Stimulated activated CD4-positive, alpha-beta T cell treated with anti-CD3 and anti-CD28 coated beads, Interleukin-15, amount 100 ng/mL, for 24 hours (primary cell): Measurements from ENCODE around the gene PPP1R37.
A peak's percentile ranks its signal among the peaks of the same experiment; 100 is the strongest.
"Not testable (repeated sequence)": the region's sequence is repeated elsewhere in the genome, so short reads cannot be mapped to it uniquely, and the experiment has no call there.

Experiments
- DNase-seq: peaks from one replicate; pipeline ENCODE4 v3.0.0-alpha.2; 2020

Gene PPP1R37

DNA sequence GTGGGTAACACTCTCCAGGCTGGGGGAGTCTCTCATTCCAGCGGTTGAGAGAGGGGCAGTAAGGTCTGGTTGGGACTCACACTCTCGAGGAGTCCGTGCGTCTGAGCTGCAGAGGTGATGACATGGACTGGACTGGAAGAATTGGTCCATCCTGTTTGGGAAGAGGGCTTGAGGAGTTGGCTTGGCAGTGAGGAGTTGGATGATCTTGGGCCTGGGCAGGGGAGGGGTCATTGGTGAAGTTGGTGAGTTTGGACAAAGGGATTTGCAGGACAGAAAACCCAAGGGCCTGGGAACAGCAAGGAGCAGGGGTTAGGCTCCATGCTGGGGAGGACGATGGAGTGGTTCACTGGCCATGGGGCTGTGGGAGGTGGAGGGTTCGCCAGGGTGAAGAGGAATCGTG is 3.7 kb downstream of the PPP1R37 start:
- DNase-seq, result no peak

DNA sequence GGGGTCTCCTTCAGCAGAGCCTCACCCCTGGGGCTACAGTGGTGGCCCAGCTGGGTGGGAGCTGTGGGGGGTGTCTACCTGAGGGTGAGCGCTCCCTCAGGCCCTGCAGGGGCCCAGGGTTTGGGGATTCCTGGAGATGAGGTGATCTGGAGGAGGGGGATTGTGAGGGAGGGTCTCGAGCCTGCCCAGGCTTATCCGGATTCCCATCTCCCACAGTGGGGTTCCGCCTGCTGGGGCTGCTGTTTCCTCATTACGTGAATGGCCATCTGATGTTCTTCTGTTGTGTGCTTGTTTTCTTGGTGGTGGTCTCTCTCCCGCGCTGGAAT is 4.4 kb downstream of the PPP1R37 start:
- DNase-seq, result no peak

GRCh38 chr19:45097776-45098520 is 5.0 kb downstream of the PPP1R37 start:
- no peak for DNase-seq

DNA sequence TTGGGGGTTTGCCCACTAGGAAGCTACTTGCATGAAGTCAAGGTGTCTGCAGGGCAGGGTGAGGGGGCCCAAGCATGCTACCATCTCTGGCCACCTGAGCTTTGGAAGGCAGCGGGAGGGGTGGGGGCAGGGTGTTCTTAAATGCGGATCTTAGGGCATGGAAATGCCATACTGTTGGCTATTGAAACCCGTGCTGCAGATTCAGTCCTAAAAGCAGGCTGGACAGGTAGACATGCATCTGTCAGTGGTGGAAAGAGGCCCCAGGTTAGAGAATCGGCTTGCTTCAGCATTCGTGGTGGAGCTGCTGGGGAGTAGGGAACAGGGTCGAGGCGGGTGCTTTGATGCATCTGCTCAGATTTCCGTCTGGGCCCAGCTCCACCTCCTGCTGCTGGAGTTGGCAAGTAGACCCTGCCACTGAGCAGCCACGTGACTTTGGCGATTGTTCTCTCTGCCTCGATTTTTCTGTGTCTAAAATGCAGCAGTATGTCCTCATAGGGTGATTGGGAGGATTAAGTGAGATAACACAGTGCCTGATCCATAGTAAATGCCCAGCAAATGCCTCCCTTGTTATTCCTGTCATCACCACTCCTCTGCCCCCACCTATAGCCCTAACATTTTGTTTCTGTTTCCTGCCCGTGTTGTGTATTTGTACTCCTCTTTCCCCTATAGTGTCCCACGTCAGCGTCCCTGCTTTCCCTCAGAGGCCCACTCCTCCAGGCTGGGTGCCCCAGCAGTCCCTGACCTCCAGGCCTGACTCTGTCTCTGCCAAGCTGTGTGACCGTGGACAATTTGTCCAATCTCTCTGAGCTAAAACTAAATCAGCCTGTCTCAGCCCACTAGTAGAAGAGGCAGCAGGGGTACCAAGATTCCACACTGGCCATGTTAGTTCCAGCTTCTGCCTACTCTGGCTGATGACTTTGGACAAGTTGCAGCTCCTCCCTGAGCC is 5.8 kb downstream of the PPP1R37 start:
- DNase-seq, result no peak

- DNase-seq, result no peak
These were observed 6.7 kb downstream of the PPP1R37 start for GRCh38 chr19:45099467-45100191.

DNA sequence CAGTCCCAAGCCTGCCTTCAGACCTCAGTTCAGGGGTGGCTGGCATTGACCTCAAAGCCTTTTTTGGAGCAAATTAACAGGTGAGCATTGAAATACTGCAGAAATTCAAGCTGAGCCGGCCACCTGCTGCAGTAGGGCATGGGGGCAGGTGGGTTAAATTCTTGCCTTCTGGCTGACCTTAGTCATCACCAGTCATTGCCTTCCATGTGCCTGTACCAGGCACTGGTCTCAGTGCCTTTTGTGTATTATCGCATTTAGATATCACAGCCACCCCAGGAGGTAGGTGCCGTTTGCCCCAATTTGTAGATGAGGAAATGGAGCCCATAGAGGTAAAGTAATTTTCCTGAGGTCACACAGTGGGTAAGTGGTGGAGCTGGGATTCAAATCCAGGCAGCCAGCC is 7.2 kb downstream of the PPP1R37 start:
- no peak for DNase-seq

DNA sequence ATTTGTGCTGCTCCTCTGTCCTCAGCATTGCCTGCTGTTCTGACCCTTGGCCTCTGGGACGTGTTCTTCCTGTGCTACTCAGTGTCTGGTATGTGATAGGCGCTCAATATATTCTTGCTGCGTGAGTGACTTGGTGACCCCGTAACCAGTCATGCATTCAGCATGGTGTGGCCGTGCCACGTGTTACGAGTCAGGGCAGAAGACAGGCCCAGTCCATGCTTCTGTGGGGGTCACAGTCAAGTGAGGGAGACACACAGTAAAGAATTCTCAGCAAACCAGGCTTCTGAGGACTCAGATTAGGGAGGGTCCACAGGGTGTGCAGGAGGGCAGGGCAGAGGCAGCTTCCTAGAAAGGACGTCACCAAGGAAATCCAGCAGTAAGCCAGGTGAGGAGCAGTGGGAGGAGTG is 7.9 kb downstream of the PPP1R37 start:
- no peak for DNase-seq

DNA sequence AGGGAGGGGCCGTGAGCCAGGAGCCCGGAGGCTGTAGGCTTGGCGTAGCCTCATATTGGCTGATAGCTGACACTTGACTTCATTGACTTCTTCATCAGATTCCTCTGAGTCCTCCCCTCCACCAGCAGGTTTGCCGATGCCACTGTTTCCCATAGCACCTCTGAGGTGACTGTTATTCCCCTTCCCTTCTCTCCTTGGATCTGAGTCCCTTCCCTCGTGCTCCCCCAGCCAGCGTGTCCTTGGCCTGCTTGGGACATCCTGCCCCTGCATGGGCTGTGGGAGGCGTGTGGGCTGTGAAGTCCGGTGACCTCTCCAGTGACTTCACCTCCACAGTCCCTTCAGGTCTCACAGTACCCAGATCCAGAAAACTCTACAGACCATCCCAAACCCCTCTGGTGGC is 8.8 kb downstream of the PPP1R37 start:
- no peak for DNase-seq

DNA sequence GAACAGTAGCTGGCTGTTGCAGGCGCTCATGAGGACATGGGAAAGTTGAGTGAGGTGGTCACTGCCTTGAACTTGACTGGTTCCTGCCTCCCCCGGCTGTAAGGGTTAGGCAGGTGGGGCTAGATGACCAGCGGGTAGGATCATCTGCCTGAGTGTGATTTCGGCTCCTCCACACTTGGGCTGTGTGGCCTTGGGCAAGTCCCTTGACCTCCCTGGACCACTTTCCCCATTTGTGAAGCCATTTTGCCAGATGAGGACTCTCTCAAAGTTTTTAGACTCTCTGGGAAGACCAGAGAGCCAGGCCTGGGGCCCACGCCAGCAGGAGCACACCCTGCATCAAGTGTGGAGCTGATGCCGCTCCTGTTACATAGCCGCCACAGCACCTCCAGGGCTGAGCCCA is 9.5 kb downstream of the PPP1R37 start:
- no peak for DNase-seq

DNA sequence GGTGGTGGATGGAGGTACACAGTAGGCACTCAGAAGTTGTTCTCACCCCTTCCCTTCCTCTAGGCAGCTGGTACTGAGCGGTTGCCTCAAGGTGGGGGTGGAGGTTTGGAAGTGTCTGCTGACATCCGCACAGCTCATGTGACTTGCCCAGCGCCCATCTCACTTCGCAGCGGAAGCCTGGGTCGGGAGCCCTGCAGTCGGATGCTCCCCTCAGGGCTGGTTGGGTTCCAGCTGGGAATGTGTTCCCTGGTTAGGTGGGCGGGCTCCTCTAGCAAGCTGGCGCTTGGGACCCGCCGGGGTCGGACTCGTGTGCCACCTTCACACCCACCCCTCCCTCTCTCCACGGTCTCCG is 10.2 kb downstream of the PPP1R37 start:
- DNase-seq, result no peak

DNA sequence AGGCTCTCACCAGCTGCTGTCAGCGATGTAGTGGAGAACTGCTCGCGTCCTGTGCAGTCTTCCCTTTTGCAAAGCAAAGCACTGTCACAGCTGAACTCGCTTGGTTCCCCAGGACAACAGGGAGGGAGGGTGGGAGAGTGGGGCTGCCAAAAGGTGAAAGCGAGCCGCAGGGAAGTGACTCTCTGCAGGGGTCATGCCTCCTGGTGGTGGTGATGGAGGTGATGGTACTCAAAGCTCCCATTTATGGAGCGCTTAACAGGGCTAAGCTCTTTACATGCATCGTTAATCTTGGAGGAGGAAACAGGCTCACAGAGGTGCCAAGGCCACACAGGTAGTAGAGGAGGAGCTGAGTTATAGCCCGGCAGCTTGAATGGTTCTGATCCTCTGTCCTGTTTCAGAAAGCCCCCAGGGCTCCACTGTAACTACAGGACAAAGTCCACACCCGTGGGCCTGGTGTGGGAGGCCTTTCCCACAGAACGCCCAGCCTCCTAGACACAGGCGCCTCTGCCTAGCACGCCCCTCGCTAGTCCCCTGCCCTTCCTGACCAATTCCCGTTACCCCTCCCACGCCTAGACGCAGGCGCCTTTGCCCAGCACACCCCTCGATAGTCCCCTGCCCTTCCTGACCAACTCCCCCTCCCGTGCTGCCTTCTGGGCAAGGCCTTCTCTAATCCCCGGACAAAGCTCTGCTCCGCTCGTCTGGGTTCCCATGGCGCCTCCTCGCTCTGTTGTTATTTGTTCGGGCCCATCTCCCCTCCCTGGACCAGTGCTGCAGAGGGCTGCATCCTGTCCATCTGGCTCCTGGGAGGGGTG is 10.7 kb downstream of the PPP1R37 start:
- DNase-seq, result no peak

DNA sequence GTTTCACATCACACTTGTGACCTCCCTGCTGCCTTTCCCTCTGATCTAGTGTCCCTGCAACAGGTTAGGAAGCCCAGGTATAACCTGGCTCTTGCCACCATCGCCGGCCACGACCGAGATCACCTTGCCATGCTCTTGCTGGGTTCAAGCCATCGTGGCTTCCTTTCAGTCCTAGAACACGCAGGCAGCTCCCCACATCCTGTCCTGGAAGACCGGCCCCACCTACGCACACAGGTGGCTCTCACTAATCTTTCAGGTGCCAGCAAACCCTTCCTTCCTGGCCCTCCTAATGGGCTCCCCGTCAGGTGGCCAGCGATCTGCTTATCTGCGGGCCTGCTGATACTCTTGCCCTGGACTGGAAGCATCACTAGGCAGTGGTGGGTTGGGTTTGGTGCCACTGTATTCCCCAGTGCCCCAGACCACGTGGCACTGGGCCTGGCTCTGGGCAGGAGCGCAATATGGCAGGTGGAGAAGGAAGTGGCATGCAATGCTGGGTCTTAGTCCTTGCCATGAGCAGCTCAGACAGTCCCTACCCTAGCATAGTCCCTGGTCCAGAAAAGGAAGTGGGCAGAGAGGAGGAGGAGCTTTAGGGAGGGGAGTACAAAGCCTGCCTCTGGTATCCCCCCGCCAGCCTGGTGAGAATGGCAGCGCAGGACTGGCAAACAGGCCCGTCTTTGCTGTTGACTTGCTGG is 11.8 kb downstream of the PPP1R37 start:
- no peak for DNase-seq

- not testable (repeated sequence) for DNase-seq
These were observed 13.4 kb downstream of the PPP1R37 start for GRCh38 chr19:45106363-45106762.

DNA sequence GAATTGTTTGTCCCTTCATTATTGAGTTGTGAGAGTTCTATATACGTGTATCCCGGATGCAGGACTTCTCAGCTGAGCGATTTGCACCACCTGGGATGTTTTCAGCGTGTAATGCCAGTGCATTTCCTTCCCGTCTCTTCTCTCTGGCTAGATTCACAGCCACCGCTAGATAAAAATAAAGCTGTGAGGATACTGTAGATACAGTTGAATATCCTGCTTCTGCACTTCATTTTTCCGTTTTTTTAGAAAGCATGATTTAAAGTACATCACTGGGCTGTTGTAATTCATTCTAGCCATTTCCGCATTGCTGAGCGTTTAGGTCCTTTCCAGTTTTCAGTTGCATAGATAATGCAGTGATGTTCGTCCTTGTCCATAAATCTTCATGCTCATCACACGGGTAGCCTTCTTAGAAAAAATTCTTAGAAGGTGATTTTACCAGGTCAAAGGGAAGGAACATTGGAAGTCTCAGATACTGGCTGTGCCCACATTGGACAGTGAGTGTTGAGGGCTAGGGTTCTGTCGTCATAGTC is 14.7 kb downstream of the PPP1R37 start:
- no peak for DNase-seq

- no peak for DNase-seq
These were observed 17.9 kb downstream of the PPP1R37 start for GRCh38 chr19:45110851-45111266.

- no peak for DNase-seq
These were observed 19.3 kb downstream of the PPP1R37 start for GRCh38 chr19:45112111-45112827.

- no peak for DNase-seq
These were observed 20.6 kb downstream of the PPP1R37 start for GRCh38 chr19:45113628-45114027.

DNA sequence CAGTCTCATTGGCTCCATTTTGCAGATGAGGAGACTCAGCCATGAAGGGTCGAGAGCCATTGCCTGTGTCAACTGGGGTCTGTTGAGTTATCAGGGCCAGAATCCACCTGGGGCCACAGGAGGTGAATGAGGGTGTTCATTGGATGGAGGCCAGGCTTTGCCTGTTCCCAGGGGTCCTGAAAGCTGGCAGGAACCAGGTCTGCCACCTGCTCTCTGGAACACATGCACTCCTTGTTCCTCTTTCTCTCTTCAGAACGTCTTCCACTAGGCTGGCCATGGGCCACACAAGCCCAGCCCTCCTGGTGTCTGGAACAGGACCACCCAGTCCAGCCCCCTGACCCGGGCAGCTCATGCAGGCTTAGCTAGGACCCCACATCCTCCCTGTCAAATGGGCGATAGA is 21.1 kb downstream of the PPP1R37 start:
- no peak for DNase-seq

- no peak for DNase-seq
These were observed 23.0 kb downstream of the PPP1R37 start for GRCh38 chr19:45115809-45116615.

DNA sequence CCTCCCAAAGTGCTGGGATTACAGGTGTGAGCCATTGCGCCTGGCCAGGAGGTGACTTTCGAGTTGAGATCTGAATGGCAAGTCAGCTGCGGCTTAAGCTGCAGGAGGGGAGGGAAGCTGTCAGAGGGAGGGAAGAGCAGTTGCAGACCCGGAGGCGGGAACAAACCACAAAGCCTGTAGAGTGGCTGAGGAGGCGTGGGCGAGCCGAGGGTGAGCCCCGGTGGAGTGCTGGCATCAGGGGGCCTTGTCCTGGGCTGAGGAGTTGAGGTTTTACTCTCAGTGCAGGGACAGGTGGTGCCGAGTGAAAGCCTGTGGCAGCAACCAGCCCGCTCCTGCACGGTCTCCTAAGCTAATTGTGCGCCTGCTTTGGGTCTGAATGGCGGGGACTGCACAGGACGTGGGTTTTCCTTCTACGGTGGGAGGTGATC is 24.2 kb downstream of the PPP1R37 start:
- peak; percentile 85 for DNase-seq
